Activated CD4-positive, alpha-beta T cell treated with anti-CD3 and anti-CD28 coated beads for 24 hours (primary cell): ENCODE results near the gene PDE6B.
"Not testable (repeated sequence)": the region's sequence is repeated elsewhere in the genome, so short reads cannot be mapped to it uniquely, and the experiment has no call there.

Experiments used
- DNase-seq, 2 donors: peaks; one replicate each; pipeline ENCODE4 v3.0.0-alpha.2; 2020; ENCODE audit warnings: low read depth in 2 of 2

PDE6B gene

GRCh38 chr4:624705-625590, at the start of gene PDE6B:
Gene PDE6B, plus strand, starts transcription at chr4:625573. Its CDS starts 54 bp downstream, at chr4:625627.
- no peak for DNase-seq

GRCh38 chr4:576245-576821, 49.0 kb upstream of the PDE6B start, which contains the start of gene TMEM271:
Gene TMEM271, minus strand, starts transcription at chr4:576295. Its CDS starts 233 bp downstream, at chr4:576062.
- no peak for DNase-seq

- no peak for DNase-seq
Observed at GRCh38 chr4:576991-577498, 48.3 kb upstream of the PDE6B start.

GRCh38 chr4:577499-578450, 47.6 kb upstream of the PDE6B start:
- DNase-seq: no peak

GRCh38 chr4:578451-579443, 46.6 kb upstream of the PDE6B start:
- no peak for DNase-seq

- DNase-seq: no peak
Observed at GRCh38 chr4:579543-580175, 45.7 kb upstream of the PDE6B start.

- no peak for DNase-seq
Observed at GRCh38 chr4:581181-581580, 44.2 kb upstream of the PDE6B start.

GRCh38 chr4:581753-582361, 43.5 kb upstream of the PDE6B start:
- DNase-seq: no peak

GRCh38 chr4:583820-584219, 41.6 kb upstream of the PDE6B start:
- no peak for DNase-seq

GRCh38 chr4:587671-588350, 37.6 kb upstream of the PDE6B start:
- DNase-seq: no peak

- DNase-seq: no peak
Observed at GRCh38 chr4:588351-588849, 37.0 kb upstream of the PDE6B start.

- DNase-seq: no peak
Observed at GRCh38 chr4:589219-589963, 36.0 kb upstream of the PDE6B start.

GRCh38 chr4:590313-590841, 35.0 kb upstream of the PDE6B start:
- DNase-seq: no peak

- DNase-seq: not testable (repeated sequence)
Observed at GRCh38 chr4:592178-592577, 33.2 kb upstream of the PDE6B start.

- no peak for DNase-seq
Observed at GRCh38 chr4:592825-593520, 32.4 kb upstream of the PDE6B start.

GRCh38 chr4:598925-599324, 26.4 kb upstream of the PDE6B start:
- DNase-seq: no peak

- DNase-seq: no peak
Observed at GRCh38 chr4:600166-600565, 25.2 kb upstream of the PDE6B start.
